Cardiac muscle cell (in vitro differentiated cells and primary cell): ENCODE measurements around the gene CEMP1. TPM values are rescaled to one million over a fixed set of nuclear protein-coding genes. Genes with fewer than 3 reads are reported as not detected.

Source experiments
- DNase-seq, 2 donors: peaks; one replicate each; pipeline versions ENCODE4 v3.0.0 to v3.0.0-alpha.2; 2010 to 2017; ENCODE audit warnings: low read depth in 1 of 2, low spot score in 1 of 2
- H3K27ac ChIP-seq: fragments of 200-600 bp; sonication (generic); 2 replicates; pipeline ENCODE4 v1.5.1; 2016
- H3K27me3 ChIP-seq: fragments of 200-600 bp; sonication (generic); 2 replicates; pipeline ENCODE4 v1.6.0; 2016; ENCODE audit warnings: control low read depth
- H3K36me3 ChIP-seq: fragments of 200-600 bp; sonication (generic); 2 replicates; pipeline ENCODE4 v1.5.1; 2016; ENCODE audit warnings: control low read depth
- H3K4me1 ChIP-seq: fragments of 200-600 bp; sonication (generic); 2 replicates; pipeline ENCODE4 v1.8.1; 2017; ENCODE audit warnings: low read depth, mild to moderate bottlenecking, mixed run types
- H3K4me3 ChIP-seq: fragments of 200-600 bp; sonication (generic); 2 replicates; pipeline ENCODE4 v1.5.1; 2016; ENCODE audit warnings: mild to moderate bottlenecking
- H3K9me3 ChIP-seq: fragments of 200-600 bp; sonication (generic); 2 replicates; pipeline ENCODE4 v1.5.1; 2017; ENCODE audit warnings: low read depth, mild to moderate bottlenecking, control low read depth
- CTCF ChIP-seq: IDR thresholded peaks from 2 replicates; pipeline ENCODE4 v1.5.1; 2012; ENCODE audit warnings: low read depth, mild to moderate bottlenecking, low read length
- polyA plus RNA-seq: library from polyadenylated mRNA; unstranded; fragments of >200 nt; fragmentation: Nextera tagmentation; extraction: Ambion mirVana; gene quantifications from 2 replicates; pipeline ENCODE4 v1.2.1, GENCODE V29; 2016
- total RNA-seq: library from RNA; depleted of rRNA; stranded (reverse); fragments of >200 nt; gene quantifications from 2 replicates; pipeline ENCODE4 v1.2.3, GENCODE V29; 2016

CEMP1 gene
- total and polyA plus RNA-seq, 2 experiments from 2014 or later = 1.3 to 9.4 TPM

- no peaks in the 10 kb centered on the region for H3K9me3 ChIP-seq
- H3K27me3 ChIP-seq = no peaks in the 10 kb centered on the region
- no peak for TF ChIP-seq CTCF
- H3K4me1 ChIP-seq = peaks cover under 1% of the 10 kb centered on the region
- H3K36me3 ChIP-seq = peaks cover 3% of the 10 kb centered on the region
- DNase-seq = peak; percentile 98 to 99
- H3K4me3 ChIP-seq = peak overlapping the region; percentile 51
- H3K27ac ChIP-seq = peak overlapping the region; percentile 70
Measured at GRCh38 chr16:2531696-2532493, 687 bp upstream of the CEMP1 start.

- peaks cover 3% of the 10 kb centered on the region for H3K36me3 ChIP-seq
- no peaks in the 10 kb centered on the region for H3K9me3 ChIP-seq
- H3K4me1 ChIP-seq = no peaks in the 10 kb centered on the region
- TF ChIP-seq CTCF = no peak
- no peak for DNase-seq
- no peak overlapping the region for H3K4me3 ChIP-seq
- H3K27me3 ChIP-seq = no peaks in the 10 kb centered on the region
- H3K27ac ChIP-seq = no peak overlapping the region
Measured at GRCh38 chr16:2530629-2531318, 434 bp downstream of the CEMP1 start.

GRCh38 chr16:2529961-2530628 lies 1.1 kb downstream of the CEMP1 start:
- TF ChIP-seq CTCF = no peak
- Histone ChIP-seq H3K36me3 (peaks cover 3% of the 10 kb centered on the region), H3K4me1 (no peaks in the 10 kb centered on the region), H3K27ac (no peak overlapping the region), H3K4me3 (no peak overlapping the region), H3K9me3 (no peaks in the 10 kb centered on the region), H3K27me3 (no peaks in the 10 kb centered on the region)
- no peak for DNase-seq

GRCh38 chr16:2529061-2529931 lies 1.9 kb downstream of the CEMP1 start:
- Histone ChIP-seq H3K4me1 (no peaks in the 10 kb centered on the region), H3K36me3 (peaks cover 6% of the 10 kb centered on the region), H3K27me3 (no peaks in the 10 kb centered on the region), H3K4me3 (no peak overlapping the region), H3K9me3 (no peaks in the 10 kb centered on the region), H3K27ac (no peak overlapping the region)
- no peak for TF ChIP-seq CTCF
- DNase-seq = no peak
